Mucosa of gallbladder (tissue), 1 donor: ENCODE results near the gene ERF. TPM values are rescaled to one million over a fixed set of nuclear protein-coding genes. Genes with fewer than 3 reads are reported as not detected.

ENCODE experiments used
- DNase-seq: peaks from one replicate; pipeline ENCODE4 v3.0.0-alpha.2; 2020; ENCODE audit warnings: low spot score
- total RNA-seq: library from RNA; stranded (reverse); gene quantifications from one replicate; pipeline ENCODE4 v1.2.1, GENCODE V29; 2021
- donor health status: DM: no; HTN: no; CAD: no.

Gene ERF
- total RNA-seq, 1 donor from 2014 or later: 68.3 TPM

GRCh38 chr19:42214810-42215485 lies 40.0 kb downstream of the ERF start:
- no peak for DNase-seq

- DNase-seq: no peak
These were observed 42.0 kb downstream of the ERF start for GRCh38 chr19:42212886-42213285.

GRCh38 chr19:42208612-42209011 lies 46.3 kb downstream of the ERF start:
- no peak for DNase-seq

GRCh38 chr19:42207767-42208271 lies 47.1 kb downstream of the ERF start:
- DNase-seq: no peak

GRCh38 chr19:42206871-42207755 lies 47.8 kb downstream of the ERF start:
- DNase-seq: no peak

- no peak for DNase-seq
These were observed 50.3 kb downstream of the ERF start for GRCh38 chr19:42204664-42205063.

GRCh38 chr19:42203700-42204099 lies 51.2 kb downstream of the ERF start:
- no peak for DNase-seq

- DNase-seq: no peak
These were observed 52.5 kb downstream of the ERF start for GRCh38 chr19:42202290-42202880.

GRCh38 chr19:42201489-42202289 lies 53.2 kb downstream of the ERF start:
- no peak for DNase-seq

GRCh38 chr19:42200116-42200715 lies 54.7 kb downstream of the ERF start:
- no peak for DNase-seq

GRCh38 chr19:42199440-42200115 lies 55.4 kb downstream of the ERF start:
- DNase-seq: no peak

GRCh38 chr19:42198676-42199439 lies 56.1 kb downstream of the ERF start:
- no peak for DNase-seq

Other genes starting within 250 kb of the ERF start
- gene GRIK5, start 184.9 kb downstream of the ERF start, total RNA-seq: 9.8 TPM
- gene ZNF574, start 179.0 kb downstream of the ERF start, total RNA-seq: 17.1 TPM
- gene POU2F2, start 122.7 kb downstream of the ERF start, total RNA-seq: 4.3 TPM
- 35.0 TPM for gene DEDD2, start 37.5 kb downstream of the ERF start, total RNA-seq
- 12.1 TPM for gene ZNF526, start 34.8 kb downstream of the ERF start, total RNA-seq
- gene GSK3A, start 12.5 kb downstream of the ERF start, total RNA-seq: 49.8 TPM
- 93.4 TPM for gene CIC, start 14.1 kb upstream of the ERF start, total RNA-seq
- 0.75 TPM for gene PRR19, start 47.0 kb upstream of the ERF start, total RNA-seq
- 28.6 TPM for gene PAFAH1B3, start 47.5 kb upstream of the ERF start, total RNA-seq
- gene TMEM145, start 58.2 kb upstream of the ERF start, total RNA-seq: 0.63 TPM
- 32.8 TPM for gene MEGF8, start 70.5 kb upstream of the ERF start, total RNA-seq
- 1.9 TPM for gene CNFN, start 135.2 kb upstream of the ERF start, total RNA-seq
- gene LIPE, start 172.3 kb upstream of the ERF start, total RNA-seq: 20.9 TPM
- 2.1 TPM for gene CXCL17, start 187.8 kb upstream of the ERF start, total RNA-seq